Measurements from ENCODE around the gene LGALS7.
"Not testable (repeated sequence)": the region's sequence is repeated elsewhere in the genome, so short reads cannot be mapped to it uniquely, and the experiment has no call there.

LGALS7 gene

DNA sequence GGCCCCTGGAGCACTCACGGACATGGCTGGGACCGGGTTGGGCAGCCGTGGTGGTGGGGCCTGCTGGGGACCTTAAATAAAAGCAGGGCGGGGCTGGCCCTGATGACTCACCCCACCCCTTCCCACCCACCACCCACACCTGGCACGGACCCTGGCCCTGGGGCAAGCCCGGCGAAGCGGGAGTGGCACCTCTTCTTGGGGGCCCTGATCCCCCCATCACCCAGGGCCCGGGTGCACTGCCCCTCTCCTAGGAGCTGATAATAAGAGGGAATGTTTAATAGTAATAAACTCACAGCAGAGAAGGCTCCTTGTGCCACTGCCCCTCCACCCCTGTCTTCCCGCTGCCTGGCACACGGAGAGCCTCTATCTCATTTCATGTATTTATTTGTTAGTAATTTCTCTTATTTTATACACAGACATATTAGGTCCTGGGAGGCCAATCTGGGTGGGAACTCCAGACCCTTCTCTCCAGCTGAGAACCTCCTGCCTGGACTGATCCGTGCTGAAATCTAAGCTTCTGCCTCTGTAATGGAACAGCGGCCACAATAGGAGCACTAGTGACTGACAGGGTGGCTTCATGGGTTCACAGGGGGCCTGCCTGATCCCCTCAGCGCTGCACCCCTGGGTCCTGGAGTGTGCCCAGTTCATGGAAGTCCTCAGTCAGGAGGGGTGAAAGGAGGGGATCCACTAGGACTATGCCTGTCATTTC lies at the start of gene LGALS7:
TSS of gene LGALS7 (minus strand) at position 49 of the 709 bp plus-strand sequence. CDS start at position 24, 25 bp downstream.
- no peak for DNase-seq
- in situ Hi-C loops (cut with MboI; ENCODE audit: low pct_unique_long_range_greater_than_20kb, low sequenced_read_pairs): no loop called here

DNA sequence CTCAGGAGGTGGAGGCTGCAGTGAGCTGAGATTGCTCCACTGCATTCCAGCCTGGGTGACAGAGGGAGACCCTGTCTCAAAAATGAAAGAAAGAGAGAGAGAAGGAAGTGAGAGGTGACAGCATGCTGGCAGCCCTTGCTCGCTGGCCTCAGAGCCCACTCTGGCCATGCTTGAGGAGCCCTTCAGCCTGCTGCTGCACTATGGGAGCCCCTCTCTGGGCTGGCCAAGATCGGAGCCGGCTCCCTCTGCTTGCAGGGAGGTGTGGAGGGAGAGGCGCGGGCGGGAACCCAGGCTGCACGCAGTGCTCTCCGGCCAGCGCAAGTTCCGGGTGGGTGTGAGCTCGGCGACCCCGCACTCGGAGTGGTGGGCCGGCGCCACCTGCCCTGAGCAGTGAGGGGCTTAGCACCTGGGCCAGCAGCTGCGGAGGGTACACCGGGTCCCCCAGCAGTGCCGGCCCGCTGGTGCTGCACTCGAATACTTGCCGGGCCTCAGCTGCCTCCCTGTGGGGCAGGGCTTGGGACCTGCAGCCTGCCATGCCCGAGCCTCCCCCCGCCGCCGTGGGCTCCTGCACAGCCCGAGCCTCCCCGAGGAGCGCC lies 48.0 kb upstream of the LGALS7 start:
- in situ Hi-C loops (cut with MboI; ENCODE audit: low pct_unique_long_range_greater_than_20kb, low sequenced_read_pairs); DNase-seq: not testable (repeated sequence)

DNA sequence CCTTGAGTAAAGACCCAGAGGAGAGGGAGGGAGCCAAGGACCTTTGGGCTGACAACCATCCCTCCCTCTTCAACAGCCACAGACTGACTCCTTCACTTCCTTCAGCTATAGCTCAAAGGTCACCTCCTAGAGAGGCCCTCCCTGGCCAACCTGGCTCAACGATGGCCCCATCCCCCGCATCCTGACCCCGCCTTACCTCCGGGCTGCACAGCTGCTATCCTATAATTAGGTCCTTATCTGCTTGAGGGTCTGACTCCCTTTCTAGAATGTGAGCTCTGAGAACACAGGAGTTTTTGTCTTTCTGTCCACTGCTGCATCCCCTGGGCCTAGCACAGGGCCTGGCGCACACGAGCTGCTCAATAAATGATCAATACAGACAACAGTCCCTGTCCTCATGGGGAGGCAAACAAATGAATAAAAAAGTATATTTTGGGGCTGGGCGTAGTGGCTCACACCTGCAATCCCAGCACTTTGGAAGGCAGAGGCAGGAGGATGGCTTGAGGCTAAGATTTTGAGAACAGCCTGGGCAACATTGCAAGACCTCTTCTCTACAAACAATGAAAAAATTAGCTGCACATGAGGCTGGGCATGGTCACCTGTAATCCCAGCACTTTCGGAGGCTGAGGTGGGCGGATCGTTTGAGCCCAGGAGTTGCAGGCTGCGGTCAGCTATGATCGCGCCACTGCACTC lies 46.1 kb upstream of the LGALS7 start:
- DNase-seq: no peak
- in situ Hi-C loops (cut with MboI; ENCODE audit: low pct_unique_long_range_greater_than_20kb, low sequenced_read_pairs): no loop called here

- in situ Hi-C loops (cut with MboI; ENCODE audit: low pct_unique_long_range_greater_than_20kb, low sequenced_read_pairs): no loop called here
- no peak for DNase-seq
Observed at GRCh38 chr19:38817081-38817480, 43.8 kb upstream of the LGALS7 start.

DNA sequence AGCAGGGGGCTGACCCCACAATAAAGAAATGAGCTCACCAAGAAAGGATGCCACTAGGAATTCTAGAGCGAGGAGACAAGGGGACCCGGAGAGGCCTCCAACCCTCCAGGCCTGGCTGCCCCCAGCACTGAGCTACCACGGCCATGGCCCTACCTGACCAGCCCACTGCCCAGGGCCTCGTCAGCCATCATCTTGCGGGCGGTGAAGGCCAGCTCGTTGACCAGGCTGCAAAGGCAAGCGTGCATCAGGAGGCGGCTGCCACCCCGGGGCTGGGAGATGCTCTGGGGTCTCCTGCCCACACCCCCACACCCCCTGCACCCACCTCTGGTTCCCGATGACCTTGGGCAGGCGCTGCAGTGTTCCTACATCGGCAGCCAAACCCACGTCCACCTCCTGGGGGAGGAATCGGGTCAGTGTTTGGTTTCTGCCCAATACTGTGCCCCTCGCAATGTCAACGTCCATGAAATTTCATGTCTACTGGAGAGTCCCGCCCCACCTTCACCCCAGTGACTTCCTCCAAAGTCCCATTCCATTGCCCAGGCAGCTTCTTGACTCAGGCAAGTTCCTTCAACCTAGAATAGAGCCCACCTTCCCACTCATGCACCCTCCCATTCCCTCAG lies 42.9 kb upstream of the LGALS7 start:
- in situ Hi-C loops (cut with MboI; ENCODE audit: low pct_unique_long_range_greater_than_20kb, low sequenced_read_pairs): no loop called here
- DNase-seq: no peak

GRCh38 chr19:38815059-38816001 lies 42.0 kb upstream of the LGALS7 start:
- DNase-seq: no peak
- in situ Hi-C loops (cut with MboI; ENCODE audit: low pct_unique_long_range_greater_than_20kb, low sequenced_read_pairs): no loop called here

DNA sequence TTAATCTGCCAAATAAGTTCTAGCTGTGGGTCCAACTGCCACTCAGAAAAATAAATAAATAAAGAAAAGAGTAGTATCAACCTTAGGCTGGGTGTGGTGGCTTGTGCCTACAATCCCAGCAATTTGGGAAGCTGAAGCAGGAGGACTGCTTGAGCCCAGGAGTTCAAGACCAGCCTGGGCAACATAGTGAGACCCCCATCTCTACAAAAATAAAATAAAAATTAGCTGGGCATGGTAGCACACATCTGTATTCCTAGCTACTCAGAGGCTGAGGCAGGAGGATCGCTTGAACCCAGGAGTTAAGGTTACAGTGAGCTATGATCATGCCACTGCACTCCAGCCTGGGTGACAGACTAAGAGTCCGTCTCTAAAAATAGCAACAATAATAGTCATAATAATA lies 40.6 kb upstream of the LGALS7 start:
- in situ Hi-C loops (cut with MboI; ENCODE audit: low pct_unique_long_range_greater_than_20kb, low sequenced_read_pairs); DNase-seq: not testable (repeated sequence)

- no peak for DNase-seq
- in situ Hi-C loops (cut with MboI; ENCODE audit: low pct_unique_long_range_greater_than_20kb, low sequenced_read_pairs): no loop called here
Observed at GRCh38 chr19:38813323-38813722, 40.0 kb upstream of the LGALS7 start.

DNA sequence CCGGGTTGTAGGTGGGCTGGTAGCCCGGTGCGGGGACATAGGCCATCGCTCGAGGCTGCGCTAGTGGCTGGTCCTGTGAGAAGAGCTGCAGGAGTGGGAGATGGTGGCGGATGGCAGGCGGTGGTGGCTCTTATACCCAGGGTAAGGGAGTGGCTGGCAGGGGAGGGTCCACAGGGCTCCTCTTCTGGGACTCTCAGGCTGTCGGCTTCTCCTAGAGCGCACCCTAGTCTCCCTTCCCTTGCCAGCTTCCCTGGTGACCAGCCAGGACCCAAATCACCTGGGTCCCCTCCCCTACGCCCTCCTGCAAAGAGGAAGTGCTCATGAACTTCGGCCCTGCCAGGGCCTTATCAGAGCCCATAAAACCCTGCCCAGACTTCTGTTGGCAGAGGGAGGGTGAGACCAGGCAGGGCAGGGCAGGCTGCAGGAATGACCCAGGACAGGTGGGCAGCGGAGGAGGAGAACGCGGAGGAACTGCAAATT lies 39.6 kb upstream of the LGALS7 start, which contains the start of gene LGALS4:
TSS of gene LGALS4 (minus strand) at position 105 of the 480 bp plus-strand sequence. CDS start at position 46, 59 bp downstream.
- no peak for DNase-seq
- in situ Hi-C loops (cut with MboI; ENCODE audit: low pct_unique_long_range_greater_than_20kb, low sequenced_read_pairs): no loop called here

GRCh38 chr19:38812009-38812840 lies 38.9 kb upstream of the LGALS7 start:
- DNase-seq: no peak
- in situ Hi-C loops (cut with MboI; ENCODE audit: low pct_unique_long_range_greater_than_20kb, low sequenced_read_pairs): no loop called here

GRCh38 chr19:38809592-38810252 lies 36.4 kb upstream of the LGALS7 start:
- in situ Hi-C loops (cut with MboI; ENCODE audit: low pct_unique_long_range_greater_than_20kb, low sequenced_read_pairs): no loop called here
- DNase-seq: no peak

DNA sequence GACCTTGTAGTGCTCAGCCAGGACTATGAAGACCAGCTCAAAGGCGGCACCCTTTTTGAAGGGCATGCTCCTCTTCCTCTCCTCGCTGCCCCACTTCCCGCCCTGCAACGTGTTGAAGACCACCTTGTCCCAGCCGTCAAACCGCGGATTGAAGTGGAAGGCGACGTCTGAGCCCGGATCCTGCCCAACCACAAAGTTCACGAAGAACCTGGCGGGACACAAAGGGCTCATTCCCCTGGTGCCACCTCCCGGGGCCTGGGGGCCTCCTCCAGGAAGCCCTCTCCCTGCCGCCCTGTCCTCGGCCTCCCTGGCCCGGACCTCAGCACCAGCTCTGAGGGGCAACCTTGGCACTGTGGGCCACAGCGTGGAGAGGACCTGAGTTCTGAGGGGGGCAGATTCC lies 35.4 kb upstream of the LGALS7 start:
- DNase-seq: no peak
- in situ Hi-C loops (cut with MboI; ENCODE audit: low pct_unique_long_range_greater_than_20kb, low sequenced_read_pairs): no loop called here

GRCh38 chr19:38807374-38808098 lies 34.2 kb upstream of the LGALS7 start:
- in situ Hi-C loops (cut with MboI; ENCODE audit: low pct_unique_long_range_greater_than_20kb, low sequenced_read_pairs); DNase-seq: not testable (repeated sequence)

- no peak for DNase-seq
- in situ Hi-C loops (cut with MboI; ENCODE audit: low pct_unique_long_range_greater_than_20kb, low sequenced_read_pairs): no loop called here
Observed at GRCh38 chr19:38806371-38806770, 33.1 kb upstream of the LGALS7 start.

- in situ Hi-C loops (cut with MboI; ENCODE audit: low pct_unique_long_range_greater_than_20kb, low sequenced_read_pairs): no loop called here
- no peak for DNase-seq
Observed at GRCh38 chr19:38805180-38805579, 31.9 kb upstream of the LGALS7 start.

GRCh38 chr19:38803543-38803942 lies 30.2 kb upstream of the LGALS7 start:
- DNase-seq: no peak
- in situ Hi-C loops (cut with MboI; ENCODE audit: low pct_unique_long_range_greater_than_20kb, low sequenced_read_pairs): no loop called here
